ENCODE measurements around the gene GPX2. TPM values are rescaled to one million over a fixed set of nuclear protein-coding genes. Genes with fewer than 3 reads are reported as not detected.

Gene GPX2
- total RNA-seq, 1 experiment from 2014 or later, result 0.15 TPM

DNA sequence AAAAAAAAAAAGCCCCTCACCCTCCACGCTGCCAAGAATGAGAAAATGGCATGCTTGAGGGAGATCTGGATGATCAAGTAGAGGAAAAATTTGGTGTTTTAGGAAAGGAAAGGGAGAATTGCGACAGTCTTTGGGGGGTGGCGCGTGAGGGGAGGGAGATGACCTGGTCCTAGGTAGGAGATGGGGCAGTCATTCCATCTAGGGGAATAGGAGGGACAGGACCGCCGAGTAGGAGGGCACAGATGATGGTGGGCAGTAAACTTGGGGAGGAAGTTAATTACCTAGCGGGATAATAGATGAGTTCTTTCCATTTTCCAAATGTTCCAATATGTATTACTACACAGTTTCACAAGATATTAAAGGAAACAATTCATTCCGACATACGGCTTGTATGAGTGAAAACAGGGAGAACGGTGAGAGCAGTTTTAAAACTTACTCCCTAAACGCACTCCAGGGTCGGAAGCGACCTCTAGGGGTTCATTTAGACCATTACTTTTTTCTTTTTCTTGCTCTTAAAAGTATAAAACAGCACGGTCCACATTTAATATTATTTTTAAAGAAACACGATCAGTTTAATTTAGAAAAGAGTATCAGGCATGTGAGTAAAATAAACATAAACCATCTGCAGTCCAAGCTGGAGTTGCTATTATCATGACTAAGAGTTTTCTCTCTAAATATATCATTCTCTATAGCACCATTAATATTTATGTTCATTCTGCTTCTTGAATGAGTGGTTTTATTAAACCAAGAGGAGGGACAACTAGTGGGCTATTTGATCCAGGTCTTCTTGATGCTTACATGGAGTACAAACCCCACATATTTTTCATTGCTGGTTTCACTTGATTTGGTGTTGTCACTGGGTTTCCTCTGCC, 41.1 kb upstream of the GPX2 start:
- DNase-seq (ENCODE audit: low read depth, low spot score), result peak; percentile 15
- intact Hi-C loops (cut with micrococcal nuclease; ENCODE audit: unreplicated experiment), result no loop called here
- in situ Hi-C loops (cut with HindIII; ENCODE audit: low pct_unique_long_range_greater_than_20kb, low sequenced_read_pairs), result no loop called here

GRCh38 chr14:64979336-64980074, 37.0 kb upstream of the GPX2 start:
- ChIA-PET POLR2A (no interaction called here), CTCF (no interaction called here)
- in situ Hi-C loops (cut with HindIII; ENCODE audit: low pct_unique_long_range_greater_than_20kb, low sequenced_read_pairs) (no loop called here), intact Hi-C loops (cut with micrococcal nuclease; ENCODE audit: unreplicated experiment) (no loop called here)
- BruUV-seq (replicated peaks), result no TSS peak
- ATAC-seq (no peak), DNase-seq (ENCODE audit: low read depth, low spot score) (no peak)
- TF ChIP-seq SIN3A (IDR thresholded peaks at IDR 0.05; ENCODE audit: borderline replicate concordance, insufficient read depth, low read depth, low read length) (no peak), TCF7L2 (IDR thresholded peaks at IDR 0.05; ENCODE audit: low read depth, low read length) (no peak), CTCF (IDR thresholded peaks at IDR 0.05) (no peak), REST (IDR thresholded peaks at IDR 0.05; ENCODE audit: insufficient read depth in 1 of 2, low read depth in 2 of 2, low read length in 1 of 2) (no peak), POLR2AphosphoS5 (IDR thresholded peaks at IDR 0.05; ENCODE audit: low read depth, low read length) (no peak)
- no peaks in the 10 kb centered on the region for H3K4me1 ChIP-seq (ENCODE audit: control insufficient read depth, insufficient read depth, low read length)
- H3K36me3 ChIP-seq (ENCODE audit: control insufficient read depth, insufficient read depth, low read length), result no peaks in the 10 kb centered on the region
- H3K4me3 ChIP-seq (ENCODE audit: low read depth in 2 of 2, low read length in 2 of 2), result no peak overlapping the region
- no peaks in the 10 kb centered on the region for H3K9me3 ChIP-seq (ENCODE audit: control insufficient read depth, insufficient read depth, low read depth, low read length)
- H3K27me3 ChIP-seq (ENCODE audit: control insufficient read depth, insufficient read depth, low read length), result peaks cover 2% of the 10 kb centered on the region; the same call in 1 of the 2 replicates
- H3K27ac ChIP-seq (ENCODE audit: low read length), result no peak overlapping the region

More for the DNA sequence above, 41.1 kb upstream of the GPX2 start:
- peaks cover 7% of the 10 kb centered on the region for H3K4me1 ChIP-seq (ENCODE audit: control insufficient read depth, insufficient read depth, low read length)
- peaks cover 4% of the 10 kb centered on the region; the same call in 1 of the 2 replicates for H3K36me3 ChIP-seq (ENCODE audit: control insufficient read depth, insufficient read depth, low read length)
- H3K4me3 ChIP-seq (ENCODE audit: low read depth in 2 of 2, low read length in 2 of 2), result peak overlapping the region in 1 of 2 experiments; percentile 7; a peak in 1 of 4 replicates
- ChIA-PET POLR2A (interaction anchor here (0.6 kb wide), 1 partner anchor 9 kb away, joined by 3 read pairs; no protein-coding TSS in a partner anchor), CTCF (interaction anchor here (0.7 kb wide), 1 partner anchor 9 kb away, joined by 5 read pairs; no protein-coding TSS in a partner anchor)
- H3K9me3 ChIP-seq (ENCODE audit: control insufficient read depth, insufficient read depth, low read depth, low read length), result no peaks in the 10 kb centered on the region
- H3K27ac ChIP-seq (ENCODE audit: low read length), result no peak overlapping the region
- no TSS peak for BruUV-seq (replicated peaks)
- ATAC-seq, result no peak
- peaks cover 2% of the 10 kb centered on the region; the same call in 1 of the 2 replicates for H3K27me3 ChIP-seq (ENCODE audit: control insufficient read depth, insufficient read depth, low read length)
- no peak for TF ChIP-seq TCF7L2 (IDR thresholded peaks at IDR 0.05; ENCODE audit: low read depth, low read length)
- peak; percentile 67 for TF ChIP-seq CTCF (IDR thresholded peaks at IDR 0.05)

Measured in Panc1 (cell line).